Esophagus squamous epithelium (tissue), 4 donors: ENCODE measurements around the gene MDGA2.

Source experiments
- CTCF ChIP-seq, 6 experiments: fragments of 450-650 bp in 4 of 6; fragments of 200-600 bp in 2 of 6; sonication (generic) in 2 of 6; IDR thresholded peaks; one replicate each; pipeline ENCODE4 v1.5.1; 2016 to 2019; ENCODE audit warnings: antibody characterized with exemption in 6 of 6, mild to moderate bottlenecking in 4 of 6, moderate library complexity in 4 of 6
- POLR2A ChIP-seq, 4 donors: fragments of 450-650 bp; IDR thresholded peaks; one replicate each; pipeline ENCODE4 v1.6.1; 2017; ENCODE audit warnings: antibody characterized with exemption in 4 of 4, mild to moderate bottlenecking in 4 of 4, moderate library complexity in 3 of 4

GRCh38 chr14:47595552-47595951, 79.9 kb downstream of the MDGA2 start:
- TF ChIP-seq POLR2A (IDR thresholded peaks at IDR 0.05) (no peak), CTCF (IDR thresholded peaks at IDR 0.05) (no peak)
